Measurements from ENCODE around the gene VSTM2L. TPM values are rescaled to one million over a fixed set of nuclear protein-coding genes. Genes with fewer than 3 reads are reported as not detected.

Gene VSTM2L
- total and polyA plus RNA-seq, 12 donors, result 1.8 to 17.2 (median 8.9) TPM

DNA sequence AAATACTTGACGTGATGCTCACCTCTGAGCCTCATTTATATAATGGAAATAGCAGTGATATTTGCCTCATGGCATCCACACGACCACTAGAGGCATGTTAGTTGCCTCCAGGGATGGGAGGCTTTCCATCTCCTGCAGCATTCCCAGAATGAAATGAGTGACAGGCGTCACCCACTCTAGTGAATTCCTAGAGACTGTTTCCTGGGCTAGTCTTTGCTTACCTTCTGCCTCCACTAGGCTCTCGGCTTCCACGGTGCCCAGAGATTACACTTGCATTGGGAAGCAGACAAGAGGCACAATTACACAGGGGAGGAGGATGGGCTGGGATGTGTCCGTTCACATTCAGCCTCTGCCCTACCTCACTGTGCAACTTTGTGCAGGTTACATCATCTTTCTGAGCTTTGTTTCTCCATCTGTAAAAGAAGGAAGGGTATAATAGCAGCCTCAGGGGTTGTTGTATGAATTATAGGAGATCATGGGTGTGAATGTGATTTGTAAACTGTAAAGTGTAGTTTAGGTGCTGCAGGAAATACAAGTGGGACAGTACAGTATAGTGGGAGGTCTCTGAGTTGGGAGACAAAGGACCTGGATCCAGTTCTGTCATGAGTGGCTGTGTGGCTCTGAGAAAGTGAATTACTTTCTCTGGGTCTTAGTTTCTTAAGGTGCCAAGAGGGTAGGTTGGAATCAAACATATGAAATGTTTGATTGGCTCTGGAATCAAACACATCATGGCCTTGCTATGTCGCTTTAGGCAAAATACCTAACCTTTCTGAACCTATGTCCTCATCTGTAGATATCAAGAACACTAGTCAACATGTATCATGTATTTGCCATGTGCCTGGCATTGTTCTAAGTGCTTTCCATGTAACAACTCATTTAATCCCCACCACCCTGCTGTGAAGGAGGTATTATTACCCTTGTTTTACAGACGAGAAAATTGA lies 3.6 kb upstream of the VSTM2L start:
- 61 to 63% methylated on average over 8 of the region's 8 CpGs for WGBS, 2 donors
- no peak overlapping the region for H3K4me3 ChIP-seq
- peaks cover 3 to 29% (median 12%) of the 10 kb centered on the region in 9 donors for H3K4me1 ChIP-seq
- DNase-seq, result no peak
- no peak overlapping the region for H3K27ac ChIP-seq
- H3K36me3 ChIP-seq, result no peaks in the 10 kb centered on the region
- H3K9me3 ChIP-seq, result no peaks in the 10 kb centered on the region
- TF ChIP-seq, protein P1, sequence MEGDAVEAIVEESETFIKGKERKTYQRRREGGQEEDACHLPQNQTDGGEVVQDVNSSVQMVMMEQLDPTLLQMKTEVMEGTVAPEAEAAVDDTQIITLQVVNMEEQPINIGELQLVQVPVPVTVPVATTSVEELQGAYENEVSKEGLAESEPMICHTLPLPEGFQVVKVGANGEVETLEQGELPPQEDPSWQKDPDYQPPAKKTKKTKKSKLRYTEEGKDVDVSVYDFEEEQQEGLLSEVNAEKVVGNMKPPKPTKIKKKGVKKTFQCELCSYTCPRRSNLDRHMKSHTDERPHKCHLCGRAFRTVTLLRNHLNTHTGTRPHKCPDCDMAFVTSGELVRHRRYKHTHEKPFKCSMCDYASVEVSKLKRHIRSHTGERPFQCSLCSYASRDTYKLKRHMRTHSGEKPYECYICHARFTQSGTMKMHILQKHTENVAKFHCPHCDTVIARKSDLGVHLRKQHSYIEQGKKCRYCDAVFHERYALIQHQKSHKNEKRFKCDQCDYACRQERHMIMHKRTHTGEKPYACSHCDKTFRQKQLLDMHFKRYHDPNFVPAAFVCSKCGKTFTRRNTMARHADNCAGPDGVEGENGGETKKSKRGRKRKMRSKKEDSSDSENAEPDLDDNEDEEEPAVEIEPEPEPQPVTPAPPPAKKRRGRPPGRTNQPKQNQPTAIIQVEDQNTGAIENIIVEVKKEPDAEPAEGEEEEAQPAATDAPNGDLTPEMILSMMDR (IDR thresholded peaks at IDR 0.05), result no peak
- intact Hi-C loops (cut with DNase I), result loop anchor here in 7 of 10 donors (5.0 to 10.0 kb wide), 9 partner anchors 65 to 335 kb away; no protein-coding TSS in a partner anchor
- ATAC-seq, result no peak
- H3K27me3 ChIP-seq, result peaks cover 9 to 52% (median 41%) of the 10 kb centered on the region in 7 donors

DNA sequence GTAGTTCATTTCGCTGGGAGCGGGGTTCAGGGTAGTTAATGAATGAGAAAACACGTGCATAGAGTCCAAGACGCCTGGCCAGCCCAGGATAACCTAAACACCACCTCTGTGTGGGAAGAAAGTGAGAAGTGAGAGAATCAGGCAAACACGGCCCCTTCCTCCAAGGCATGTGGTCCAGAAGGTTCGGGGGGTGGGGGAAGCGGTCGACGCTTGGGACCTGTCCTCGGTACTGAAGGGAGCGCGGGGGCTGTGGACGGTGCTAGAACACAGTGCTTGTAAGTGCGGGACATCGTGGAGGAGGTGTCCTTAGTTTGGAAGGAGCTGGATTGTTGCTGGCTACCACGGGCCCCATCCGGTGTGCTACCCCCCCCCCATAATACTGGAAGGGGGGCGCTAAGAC lies 1.7 kb upstream of the VSTM2L start:
- H3K27me3 ChIP-seq, result peaks cover 9 to 66% (median 58%) of the 10 kb centered on the region in 7 donors
- no peaks in the 10 kb centered on the region for H3K36me3 ChIP-seq
- TF ChIP-seq, protein P1 (IDR thresholded peaks at IDR 0.05), result no peak
- peaks cover 3 to 29% (median 12%) of the 10 kb centered on the region in 9 donors for H3K4me1 ChIP-seq
- WGBS, 2 donors, result 19 to 20% methylated on average over 18 of the region's 18 CpGs
- ATAC-seq (no peak), DNase-seq (no peak)
- intact Hi-C loops (cut with DNase I), result loop anchor here in 6 of 10 donors (5.0 to 10.0 kb wide), 5 partner anchors 86 to 324 kb away; no protein-coding TSS in a partner anchor
- no peak overlapping the region for H3K4me3 ChIP-seq
- no peaks in the 10 kb centered on the region for H3K9me3 ChIP-seq
- H3K27ac ChIP-seq, result no peak overlapping the region

DNA sequence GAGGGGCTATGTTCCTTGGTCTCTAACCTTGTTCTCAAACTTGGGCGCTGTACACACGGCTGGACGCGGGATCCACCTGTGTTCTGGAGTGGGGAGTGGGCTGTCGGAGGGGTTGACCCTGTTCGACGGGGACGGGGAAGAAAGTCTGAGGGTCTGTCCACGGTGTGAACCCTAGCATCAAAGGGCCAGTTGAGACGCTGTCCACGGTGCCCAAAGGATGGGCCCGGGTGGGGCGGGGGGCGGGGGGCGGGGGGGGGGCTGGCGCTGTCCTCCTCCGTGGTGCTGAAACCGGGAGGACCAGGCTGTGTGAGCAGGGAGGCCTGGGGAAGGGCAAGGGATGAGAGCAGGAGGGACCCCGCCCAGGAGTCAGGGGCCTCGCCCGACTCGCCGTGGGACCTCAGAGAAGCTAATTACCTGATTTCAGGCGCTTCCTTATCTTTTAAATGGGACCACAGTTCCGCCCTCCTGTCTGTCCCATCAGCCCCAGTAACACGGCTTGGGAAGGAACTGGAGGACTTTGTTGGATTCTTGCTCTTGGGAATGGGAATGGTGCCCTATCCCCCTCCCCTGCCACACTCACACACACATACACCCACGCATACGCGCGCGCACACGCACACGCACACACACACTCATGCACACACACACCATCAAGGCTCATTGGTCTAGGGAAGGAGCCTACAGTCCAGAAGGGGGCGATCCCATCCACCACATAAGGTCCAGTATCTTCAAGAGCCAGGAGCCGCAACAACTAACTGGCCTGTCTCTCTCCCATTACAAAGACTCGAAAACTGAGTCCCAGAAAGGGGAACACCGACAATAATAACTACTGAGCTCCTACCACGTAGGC lies 1.0 kb upstream of the VSTM2L start:
- TF ChIP-seq, protein P1 (IDR thresholded peaks at IDR 0.05), result peak in 7 of 9 donors; percentile 21 to 52 (median 35)
- 11 to 12% methylated on average over 35 to 38 of the region's 38 CpGs for whole genome bisulfite sequencing, 2 donors
- H3K36me3 ChIP-seq, result no peaks in the 10 kb centered on the region
- intact Hi-C loops (cut with DNase I), result loop anchor here in 7 of 10 donors (2.0 to 10.0 kb wide), 6 partner anchors 85 to 323 kb away; no protein-coding TSS in a partner anchor
- peaks cover 9 to 71% (median 64%) of the 10 kb centered on the region in 7 donors for H3K27me3 ChIP-seq
- no peak overlapping the region for H3K27ac ChIP-seq
- H3K9me3 ChIP-seq, result no peaks in the 10 kb centered on the region
- DNase-seq, result no peak
- peaks cover 1 to 24% (median 12%) of the 10 kb centered on the region in 9 donors for H3K4me1 ChIP-seq
- H3K4me3 ChIP-seq, result peak overlapping the region in 7 of 10 donors; percentile 36 to 47 (median 41)
- peak; percentile 47 to 84 (median 71) for ATAC-seq
